ENCODE measurements around the gene TLCD5. TPM values are rescaled to one million over a fixed set of nuclear protein-coding genes. Genes with fewer than 3 reads are reported as not detected.

The TLCD5 gene
- total RNA-seq, 4 donors from 2014 or later: 6.3 to 9.4 (median 8.2) TPM

- WGBS, 2 donors: 48 to 53% methylated on average over 1 of the region's 1 CpG
- no peaks in the 10 kb centered on the region for H3K9me3 ChIP-seq
- no peaks in the 10 kb centered on the region for H3K36me3 ChIP-seq
- H3K27ac ChIP-seq: no peak overlapping the region
- no peak overlapping the region for H3K4me3 ChIP-seq
- peaks cover 0 to 95% (median 48%) of the 10 kb centered on the region in 4 donors for H3K4me1 ChIP-seq
- no peak for DNase-seq (ENCODE audit: low spot score in 2 of 2)
- H3K27me3 ChIP-seq: no peaks in the 10 kb centered on the region
- TF ChIP-seq CTCF (IDR thresholded peaks at IDR 0.05): no peak
- TF ChIP-seq EP300 (IDR thresholded peaks at IDR 0.05): peak in 1 of 2 donors; percentile 37
Measured at GRCh38 chr11:120344302-120345004, 19.4 kb downstream of the TLCD5 start.

- H3K4me1 ChIP-seq: peaks cover 0 to 84% (median 39%) of the 10 kb centered on the region in 4 donors
- WGBS, 2 donors: 14 to 28% methylated on average over 1 of the region's 1 CpG
- H3K36me3 ChIP-seq: no peaks in the 10 kb centered on the region
- no peaks in the 10 kb centered on the region for H3K9me3 ChIP-seq
- no peaks in the 10 kb centered on the region for H3K27me3 ChIP-seq
- TF ChIP-seq POLR2A (IDR thresholded peaks at IDR 0.05) (no peak), EP300 (IDR thresholded peaks at IDR 0.05) (no peak), CTCF (IDR thresholded peaks at IDR 0.05) (no peak)
- DNase-seq (ENCODE audit: low spot score in 2 of 2): no peak
- peak overlapping the region in 2 of 4 donors; percentile 8 to 65 for H3K27ac ChIP-seq
- no peak overlapping the region for H3K4me3 ChIP-seq
Measured at GRCh38 chr11:120346233-120346632, 21.1 kb downstream of the TLCD5 start.

- Histone ChIP-seq H3K4me3 (no peak overlapping the region), H3K36me3 (no peaks in the 10 kb centered on the region), H3K4me1 (peaks cover 0 to 73% (median 15%) of the 10 kb centered on the region in 4 donors), H3K9me3 (no peaks in the 10 kb centered on the region), H3K27me3 (no peaks in the 10 kb centered on the region), H3K27ac (no peak overlapping the region)
- DNase-seq (ENCODE audit: low spot score in 2 of 2): no peak
- no peak for TF ChIP-seq CTCF (IDR thresholded peaks at IDR 0.05)
- TF ChIP-seq POLR2A (IDR thresholded peaks at IDR 0.05): no peak
- TF ChIP-seq EP300 (IDR thresholded peaks at IDR 0.05): no peak
Measured at GRCh38 chr11:120350637-120351036, 25.5 kb downstream of the TLCD5 start.

GRCh38 chr11:120352405-120352804 lies 27.3 kb downstream of the TLCD5 start:
- DNase-seq (ENCODE audit: low spot score in 2 of 2): no peak
- TF ChIP-seq CTCF (IDR thresholded peaks at IDR 0.05) (no peak), POLR2A (IDR thresholded peaks at IDR 0.05) (no peak), EP300 (IDR thresholded peaks at IDR 0.05) (no peak)
- Histone ChIP-seq H3K4me3 (no peak overlapping the region), H3K36me3 (no peaks in the 10 kb centered on the region), H3K27ac (no peak overlapping the region), H3K4me1 (peaks cover 0 to 65% (median 6%) of the 10 kb centered on the region in 4 donors), H3K9me3 (no peaks in the 10 kb centered on the region), H3K27me3 (no peaks in the 10 kb centered on the region)
- WGBS, 2 donors: 71 to 78% methylated on average over 6 of the region's 6 CpGs

GRCh38 chr11:120354068-120354467 lies 29.0 kb downstream of the TLCD5 start:
- H3K27ac ChIP-seq: no peak overlapping the region
- peaks cover 0 to 49% (median 0%) of the 10 kb centered on the region in 4 donors for H3K4me1 ChIP-seq
- WGBS, 2 donors: 72 to 89% methylated on average over 1 of the region's 1 CpG

More at GRCh38 chr11:120354068-120354467, 29.0 kb downstream of the TLCD5 start:
- H3K4me3 ChIP-seq: no peak overlapping the region
- H3K36me3 ChIP-seq: no peaks in the 10 kb centered on the region
- H3K9me3 ChIP-seq: no peaks in the 10 kb centered on the region
- no peak for DNase-seq (ENCODE audit: low spot score in 2 of 2)
- no peak for TF ChIP-seq CTCF (IDR thresholded peaks at IDR 0.05)
- TF ChIP-seq EP300 (IDR thresholded peaks at IDR 0.05): no peak
- no peak for TF ChIP-seq POLR2A (IDR thresholded peaks at IDR 0.05)
- H3K27me3 ChIP-seq: no peaks in the 10 kb centered on the region

All from tibial nerve (tissue), 4 donors.